ENCODE results near the gene POU2F2. TPM values are rescaled to one million over a fixed set of nuclear protein-coding genes. Genes with fewer than 3 reads are reported as not detected.
A peak's percentile ranks its signal among the peaks of the same experiment; 100 is the strongest.

Gene POU2F2
- total and polyA plus RNA-seq, 10 of the 15 experiments (the other 5 are each of a cell fraction or from before 2014, with no cell fraction given): 4.4 to 62.4 (median 37.9) TPM

DNA sequence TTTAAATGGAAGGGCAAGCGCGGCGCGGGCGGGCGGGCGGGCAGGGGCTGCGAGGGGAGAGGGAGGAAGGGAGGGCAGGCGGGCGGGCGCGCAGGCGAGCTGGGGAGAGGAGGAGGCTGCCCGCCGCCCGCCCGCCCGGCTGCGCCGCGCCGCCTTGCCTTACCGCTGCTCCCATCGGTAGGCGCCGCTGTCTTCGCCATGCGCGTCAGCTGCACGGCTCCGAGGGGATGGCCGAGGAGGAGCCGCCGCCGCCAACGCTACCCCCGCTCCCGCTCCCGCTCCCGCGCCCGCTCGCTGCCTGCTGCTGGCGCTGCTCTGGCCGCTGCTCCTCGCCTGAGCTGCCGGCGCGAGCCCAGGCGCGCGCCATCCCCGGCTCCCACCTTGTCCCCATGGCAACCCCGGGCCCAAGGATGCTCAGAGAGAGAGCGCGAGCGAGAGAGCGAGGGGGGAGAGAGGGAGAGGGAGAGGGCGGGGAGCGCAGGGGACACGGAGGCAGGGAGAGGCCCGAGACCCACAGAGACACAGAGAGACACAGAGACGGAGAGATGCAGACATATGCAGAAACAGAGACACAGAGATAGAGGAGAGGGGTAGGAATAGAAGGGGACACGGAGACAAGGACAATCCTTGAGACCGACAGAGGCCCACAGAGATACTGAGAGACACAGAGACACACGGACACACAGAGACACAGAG lies 44.9 kb upstream of the POU2F2 start (continued):
- TF ChIP-seq TCF3 (IDR thresholded peaks at IDR 0.05; ENCODE audit: borderline replicate concordance, insufficient read depth, low read depth, low read length) (no peak), BCL11A (IDR thresholded peaks at IDR 0.05; ENCODE audit: low read depth, low read length) (no peak), HDAC6 (IDR thresholded peaks at IDR 0.05; ENCODE audit: unreplicated experiment) (peak; percentile 38)

DNA sequence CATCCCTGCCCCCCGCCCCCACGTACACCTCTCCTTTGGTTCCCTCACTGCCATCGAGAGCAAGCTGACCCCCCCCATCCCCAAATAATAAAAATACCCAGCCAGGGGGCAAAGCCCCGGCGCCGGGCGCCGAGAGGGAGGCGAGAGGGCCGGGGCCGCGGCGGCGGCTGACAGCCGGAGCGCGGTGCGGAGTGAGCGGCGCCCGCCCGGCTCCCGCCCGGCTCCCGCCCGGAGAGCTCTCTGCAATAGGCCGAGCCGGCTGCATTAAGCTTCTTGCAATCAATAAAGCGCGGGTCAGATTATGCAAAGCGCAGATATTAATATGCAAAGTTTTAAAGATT lies 44.4 kb upstream of the POU2F2 start:
- Histone ChIP-seq H3K4me2 (ENCODE audit: control insufficient read depth, insufficient read depth) (peak overlapping the region; percentile 49; the same call in 1 of the 2 replicates), H3K27ac (ENCODE audit: control insufficient read depth, insufficient read depth) (no peak overlapping the region), H3K36me3 (ENCODE audit: control insufficient read depth in 2 of 2, insufficient read depth in 2 of 2, low read length in 1 of 2) (no peaks in the 10 kb centered on the region), H3K9me3 (replicated peaks; ENCODE audit: control insufficient read depth, insufficient read depth, low read length) (no peaks in the 10 kb centered on the region), H4K20me1 (ENCODE audit: control insufficient read depth, insufficient read depth) (no peaks in the 10 kb centered on the region; the same call in 1 of the 2 replicates), H3K4me1 (ENCODE audit: control insufficient read depth, insufficient read depth, low read length) (no peaks in the 10 kb centered on the region), H3K79me2 (ENCODE audit: control insufficient read depth, insufficient read depth, low read length) (no peaks in the 10 kb centered on the region), H3K4me3 (peak overlapping the region; percentile 57), H3K27me3 (replicated peaks in 1 of 2; ENCODE audit: control insufficient read depth in 2 of 2, insufficient read depth in 2 of 2, low read length in 1 of 2) (peaks cover 10 to 32% of the 10 kb centered on the region in 2 experiments), H2AFZ (ENCODE audit: control insufficient read depth, low read depth, low read length) (no peak overlapping the region), H3K9ac (ENCODE audit: control insufficient read depth, insufficient read depth, low read length) (no peak overlapping the region)
- no TSS peak for BruUV-seq (replicated peaks)
- ChIA-PET POLR2A (interaction anchor here (0.6 to 1.2 kb wide), 2 partner anchors 94 to 105 kb away, joined by 7 read pairs; no protein-coding TSS in a partner anchor), SMC1A (ENCODE audit: uncharacterized antibody, unreplicated experiment) (no interaction called here), CTCF (interaction anchor here (1.1 kb wide), 1 partner anchor 68 kb away, joined by 4 read pairs; no protein-coding TSS in a partner anchor), RAD21 (ENCODE audit: unreplicated experiment) (interaction anchor here (0.8 to 1.2 kb wide), 5 partner anchors 26 to 71 kb away, joined by 3 read pairs; no protein-coding TSS in a partner anchor)
- intact Hi-C loops (cut with micrococcal nuclease; ENCODE audit: unreplicated experiment) (no loop called here), in situ Hi-C loops (cut with MboI) (no loop called here)
- peak; percentile 99 for TF ChIP-seq SUZ12 (IDR thresholded peaks at IDR 0.05; ENCODE audit: unreplicated experiment)
- TF ChIP-seq ETV6 (conservative IDR thresholded peaks at IDR 0.05 in 1 of 2, IDR thresholded peaks at IDR 0.05 in 1 of 2; ENCODE audit: borderline replicate concordance in 1 of 2, low read depth in 1 of 2): no peak
- 4% methylated on average over 27 of the region's 31 CpGs for WGBS (ENCODE audit: insufficient coverage, insufficient replicate concordance, low lambda C conversion rate, missing lambda C conversion rate)
- ATAC-seq: peak; percentile 50
- no peak for DNase-seq (ENCODE audit: low read depth, low spot score)
- no peak for FAIRE-seq

Data from GM12878 (cell line).